Suprapubic skin (tissue), 4 donors: Measurements from ENCODE around the gene OR4E1. TPM values are rescaled to one million over a fixed set of nuclear protein-coding genes. Genes with fewer than 3 reads are reported as not detected.
A peak's percentile ranks its signal among the peaks of the same experiment; 100 is the strongest.
"Not testable (repeated sequence)": the region's sequence is repeated elsewhere in the genome, so short reads cannot be mapped to it uniquely, and the experiment has no call there.

ENCODE experiments used
- DNase-seq, 2 donors: peaks; one replicate each; pipeline ENCODE4 v3.0.0-alpha.2; 2019; ENCODE audit warnings: low spot score in 2 of 2
- H3K27ac ChIP-seq: fragments of 200-600 bp; sonication (generic); one replicate; pipeline ENCODE4 v1.5.1; 2019
- H3K27me3 ChIP-seq: fragments of 200-600 bp; sonication (generic); one replicate; pipeline ENCODE4 v1.5.1; 2019
- H3K36me3 ChIP-seq: fragments of 200-600 bp; sonication (generic); one replicate; pipeline ENCODE4 v1.5.1; 2019
- H3K4me1 ChIP-seq: fragments of 200-600 bp; sonication (generic); one replicate; pipeline ENCODE4 v1.5.1; 2019
- H3K4me3 ChIP-seq: fragments of 200-600 bp; sonication (generic); one replicate; pipeline ENCODE4 v1.5.1; 2019; ENCODE audit warnings: mild to moderate bottlenecking
- H3K9me3 ChIP-seq: fragments of 200-600 bp; sonication (generic); one replicate; pipeline ENCODE4 v1.5.1; 2019
- EP300 ChIP-seq: sonication (generic); formaldehyde crosslinking; IDR thresholded peaks from one replicate; pipeline ENCODE4 v1.6.1; 2017; ENCODE audit warnings: antibody characterized with exemption
- POLR2A ChIP-seq, 2 donors: fragments of 450-650 bp; IDR thresholded peaks; one replicate each; pipeline ENCODE4 v1.6.1; 2017; ENCODE audit warnings: antibody characterized with exemption in 2 of 2, mild to moderate bottlenecking in 2 of 2, moderate library complexity in 2 of 2
- POLR2AphosphoS5 ChIP-seq, 3 donors: sonication (generic); formaldehyde crosslinking; IDR thresholded peaks; one replicate each; pipeline ENCODE4 v1.6.1; 2017; ENCODE audit warnings: antibody characterized with exemption in 3 of 3
- WGBS: methylation state at CpG from one replicate; pipeline ENCODE4 v1.1.5; 2018; 5-methylcytosine and 5-hydroxymethylcytosine counted together
- total RNA-seq, 4 donors: library from RNA; depleted of rRNA; stranded (reverse); fragments of >200 nt; gene quantifications; one replicate each; pipeline ENCODE4 v1.1.0, GENCODE V29; 2016
- TF ChIP-seq, protein P1 (sequence below), 2 donors: fragments of 200-600 bp in 1 of 2; fragments of 450-650 bp in 1 of 2; sonication (generic) in 1 of 2; IDR thresholded peaks; one replicate each; pipeline ENCODE4 v1.5.1; 2016 to 2019; ENCODE audit warnings: antibody characterized with exemption in 2 of 2, mild to moderate bottlenecking in 1 of 2, moderate library complexity in 1 of 2

Gene OR4E1
- total RNA-seq, 4 donors from 2014 or later = not detected

DNA sequence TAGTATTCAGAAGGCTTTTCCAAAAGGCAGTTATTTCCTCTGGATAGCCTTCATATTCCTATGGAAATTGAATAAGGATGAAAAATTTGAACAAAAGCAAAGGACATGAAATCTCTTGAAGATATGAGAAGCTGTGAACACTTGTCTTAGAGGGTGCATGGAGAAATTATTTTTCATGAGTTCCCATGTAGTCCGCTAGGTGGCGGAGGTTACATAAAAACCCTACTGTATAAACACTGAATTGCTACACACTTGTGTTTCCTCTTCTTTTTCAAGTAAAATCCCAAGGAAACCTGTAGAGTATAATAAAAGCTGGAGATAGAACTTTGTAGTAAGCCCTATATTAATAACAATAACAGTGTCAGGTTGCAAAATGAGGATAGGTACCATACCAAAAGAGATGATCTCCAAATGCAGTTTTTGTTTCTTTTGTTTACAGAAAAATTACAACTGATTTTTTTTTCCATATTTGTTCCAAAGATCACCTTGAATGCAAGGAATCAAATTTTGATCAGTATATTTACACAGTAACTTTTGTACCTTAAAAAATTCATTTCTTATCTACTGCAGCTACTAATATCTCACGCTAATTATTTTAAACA, 37.8 kb upstream of the OR4E1 start:
- WGBS = 32% methylated on average over 3 of the region's 3 CpGs
- no peak for TF ChIP-seq POLR2A (IDR thresholded peaks at IDR 0.05)
- TF ChIP-seq, protein P1, sequence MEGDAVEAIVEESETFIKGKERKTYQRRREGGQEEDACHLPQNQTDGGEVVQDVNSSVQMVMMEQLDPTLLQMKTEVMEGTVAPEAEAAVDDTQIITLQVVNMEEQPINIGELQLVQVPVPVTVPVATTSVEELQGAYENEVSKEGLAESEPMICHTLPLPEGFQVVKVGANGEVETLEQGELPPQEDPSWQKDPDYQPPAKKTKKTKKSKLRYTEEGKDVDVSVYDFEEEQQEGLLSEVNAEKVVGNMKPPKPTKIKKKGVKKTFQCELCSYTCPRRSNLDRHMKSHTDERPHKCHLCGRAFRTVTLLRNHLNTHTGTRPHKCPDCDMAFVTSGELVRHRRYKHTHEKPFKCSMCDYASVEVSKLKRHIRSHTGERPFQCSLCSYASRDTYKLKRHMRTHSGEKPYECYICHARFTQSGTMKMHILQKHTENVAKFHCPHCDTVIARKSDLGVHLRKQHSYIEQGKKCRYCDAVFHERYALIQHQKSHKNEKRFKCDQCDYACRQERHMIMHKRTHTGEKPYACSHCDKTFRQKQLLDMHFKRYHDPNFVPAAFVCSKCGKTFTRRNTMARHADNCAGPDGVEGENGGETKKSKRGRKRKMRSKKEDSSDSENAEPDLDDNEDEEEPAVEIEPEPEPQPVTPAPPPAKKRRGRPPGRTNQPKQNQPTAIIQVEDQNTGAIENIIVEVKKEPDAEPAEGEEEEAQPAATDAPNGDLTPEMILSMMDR (IDR thresholded peaks at IDR 0.05) = peak; percentile 29 to 54
- H3K4me3 ChIP-seq = no peak overlapping the region
- no peaks in the 10 kb centered on the region for H3K9me3 ChIP-seq
- H3K27ac ChIP-seq = no peak overlapping the region
- H3K4me1 ChIP-seq = no peaks in the 10 kb centered on the region
- DNase-seq = no peak
- H3K36me3 ChIP-seq = no peaks in the 10 kb centered on the region
- H3K27me3 ChIP-seq = no peaks in the 10 kb centered on the region

DNA sequence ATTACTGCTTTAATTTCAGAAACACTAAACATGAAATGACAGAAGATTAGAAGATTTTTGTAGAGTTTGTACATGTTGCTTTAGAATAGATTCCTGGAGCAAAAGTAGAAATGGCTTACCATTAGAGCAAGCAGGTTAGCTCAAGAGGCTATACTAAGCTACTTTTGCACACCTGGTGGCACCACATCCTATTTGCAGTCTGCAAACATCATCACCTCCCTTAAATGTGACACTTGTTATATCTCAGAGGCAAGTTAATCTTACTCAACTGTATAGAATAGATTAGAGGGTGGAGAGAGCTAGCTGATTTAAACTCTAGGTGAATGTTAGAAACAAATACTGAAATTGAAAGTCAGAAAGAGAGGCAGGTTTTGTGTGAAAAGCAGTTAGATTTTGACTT, 30.7 kb upstream of the OR4E1 start:
- DNase-seq = no peak
- H3K9me3 ChIP-seq = no peaks in the 10 kb centered on the region
- no peak for TF ChIP-seq POLR2AphosphoS5 (IDR thresholded peaks at IDR 0.05)
- no peak for TF ChIP-seq EP300
- no peak for TF ChIP-seq POLR2A (IDR thresholded peaks at IDR 0.05)
- TF ChIP-seq, protein P1 (IDR thresholded peaks at IDR 0.05) = no peak
- H3K27me3 ChIP-seq = no peaks in the 10 kb centered on the region
- no peaks in the 10 kb centered on the region for H3K4me1 ChIP-seq
- H3K27ac ChIP-seq = no peak overlapping the region
- no peak overlapping the region for H3K4me3 ChIP-seq
- no peaks in the 10 kb centered on the region for H3K36me3 ChIP-seq

DNA sequence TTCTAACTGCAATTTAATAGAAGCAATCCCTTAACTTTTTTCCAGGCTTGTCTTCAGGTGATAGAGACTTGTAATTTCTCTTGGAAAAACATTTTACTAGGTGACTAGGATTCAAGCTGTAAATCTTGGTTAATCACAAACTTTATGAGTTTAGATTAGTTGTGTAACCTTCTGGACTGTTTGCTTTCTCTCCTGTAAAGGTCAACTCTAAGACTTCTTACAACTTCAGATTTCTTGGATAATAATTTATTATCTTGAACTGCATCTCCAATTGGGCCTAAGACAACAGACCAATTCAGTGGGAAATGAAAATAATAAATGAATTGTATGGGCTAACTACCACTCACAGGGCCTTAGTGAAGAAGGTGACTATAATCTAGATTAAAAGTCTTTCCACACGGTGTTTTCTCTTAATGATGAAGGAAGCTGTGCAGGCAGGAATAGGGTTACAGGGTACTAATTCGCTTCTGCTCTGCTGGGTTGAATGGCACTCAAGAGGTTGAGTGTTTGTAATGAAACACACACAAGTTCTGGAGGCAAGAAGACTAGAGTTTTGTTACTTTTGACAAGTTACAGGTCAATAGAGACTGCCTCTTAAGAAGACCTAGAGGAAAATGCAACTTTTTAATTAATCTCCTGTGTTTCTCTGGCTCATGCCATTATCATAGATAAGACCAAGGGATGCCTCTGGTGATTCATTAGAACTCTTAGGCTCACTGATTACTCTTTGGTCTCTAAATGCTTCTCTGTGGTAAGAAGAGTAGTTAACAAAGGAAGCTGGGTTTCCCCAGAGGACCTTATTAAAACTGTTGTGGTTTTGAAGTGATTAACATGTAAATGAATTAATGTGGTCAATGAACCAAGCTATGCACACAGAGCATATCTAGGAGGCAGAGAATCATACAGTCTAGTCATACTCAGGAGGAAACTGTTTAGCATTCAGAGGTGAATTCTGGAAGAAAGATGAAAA, 30.0 kb upstream of the OR4E1 start:
- Histone ChIP-seq H3K9me3 (no peaks in the 10 kb centered on the region), H3K4me3 (no peak overlapping the region), H3K27ac (no peak overlapping the region), H3K36me3 (no peaks in the 10 kb centered on the region), H3K27me3 (no peaks in the 10 kb centered on the region), H3K4me1 (no peaks in the 10 kb centered on the region)
- DNase-seq = no peak
- 80% methylated on average over 2 of the region's 2 CpGs for WGBS
- TF ChIP-seq POLR2AphosphoS5 (IDR thresholded peaks at IDR 0.05) (no peak), POLR2A (IDR thresholded peaks at IDR 0.05) (no peak), EP300 (no peak)
- TF ChIP-seq, protein P1 (IDR thresholded peaks at IDR 0.05) = no peak

DNA sequence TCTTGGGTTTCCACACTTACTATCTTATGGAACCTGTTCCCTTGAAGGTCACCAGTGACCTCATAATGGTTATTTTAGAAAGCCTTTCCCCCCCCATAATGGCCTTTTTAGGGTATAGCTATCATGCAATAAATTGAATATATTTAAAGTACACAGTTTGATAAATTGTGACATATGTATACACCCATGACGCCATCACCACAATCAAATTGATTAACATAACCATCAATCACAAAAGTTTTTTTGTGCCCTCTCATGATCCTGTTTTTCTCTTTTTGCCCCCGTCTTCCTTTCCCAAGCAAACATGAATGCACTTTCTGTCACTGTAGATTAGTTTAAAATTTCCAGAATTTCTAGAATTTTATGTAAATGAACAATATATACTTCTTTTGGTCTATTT, 28.7 kb upstream of the OR4E1 start:
- H3K36me3 ChIP-seq = no peaks in the 10 kb centered on the region
- H3K27me3 ChIP-seq = no peaks in the 10 kb centered on the region
- no peak for TF ChIP-seq POLR2A (IDR thresholded peaks at IDR 0.05)
- TF ChIP-seq EP300 = no peak
- TF ChIP-seq, protein P1 (IDR thresholded peaks at IDR 0.05) = no peak
- no peak for TF ChIP-seq POLR2AphosphoS5 (IDR thresholded peaks at IDR 0.05)
- DNase-seq = no peak
- H3K4me1 ChIP-seq = no peaks in the 10 kb centered on the region
- no peak overlapping the region for H3K27ac ChIP-seq
- no peak overlapping the region for H3K4me3 ChIP-seq
- H3K9me3 ChIP-seq = no peaks in the 10 kb centered on the region
- WGBS = 85% methylated on average over 2 of the region's 2 CpGs

DNA sequence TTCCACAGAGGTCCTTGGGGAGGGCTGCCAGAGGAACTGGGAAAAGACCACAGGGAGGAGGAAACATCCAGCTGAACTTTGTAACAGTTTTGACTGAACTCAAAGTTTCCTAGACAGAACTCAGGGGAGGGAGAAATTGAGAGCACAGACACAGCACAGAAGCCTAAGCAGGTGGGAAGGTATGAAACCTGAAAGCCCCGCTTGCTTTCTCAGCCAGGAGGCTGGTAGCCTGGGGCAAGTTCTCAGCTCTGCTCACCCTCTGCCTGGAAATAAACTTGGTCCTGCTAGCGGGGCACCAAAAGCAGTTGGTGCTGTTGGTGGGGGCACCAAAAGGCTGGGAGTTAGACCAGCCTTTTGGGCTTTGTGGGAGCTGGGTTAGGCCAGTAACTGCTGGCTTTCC, 25.9 kb upstream of the OR4E1 start:
- Histone ChIP-seq H3K9me3 (no peaks in the 10 kb centered on the region), H3K36me3 (no peaks in the 10 kb centered on the region), H3K4me1 (no peaks in the 10 kb centered on the region), H3K27me3 (no peaks in the 10 kb centered on the region), H3K27ac (no peak overlapping the region), H3K4me3 (no peak overlapping the region)
- no peak for DNase-seq
- WGBS = 71% methylated on average over 2 of the region's 2 CpGs
- TF ChIP-seq EP300 (no peak), POLR2AphosphoS5 (IDR thresholded peaks at IDR 0.05) (no peak), POLR2A (IDR thresholded peaks at IDR 0.05) (no peak)
- TF ChIP-seq, protein P1 (IDR thresholded peaks at IDR 0.05) = no peak

DNA sequence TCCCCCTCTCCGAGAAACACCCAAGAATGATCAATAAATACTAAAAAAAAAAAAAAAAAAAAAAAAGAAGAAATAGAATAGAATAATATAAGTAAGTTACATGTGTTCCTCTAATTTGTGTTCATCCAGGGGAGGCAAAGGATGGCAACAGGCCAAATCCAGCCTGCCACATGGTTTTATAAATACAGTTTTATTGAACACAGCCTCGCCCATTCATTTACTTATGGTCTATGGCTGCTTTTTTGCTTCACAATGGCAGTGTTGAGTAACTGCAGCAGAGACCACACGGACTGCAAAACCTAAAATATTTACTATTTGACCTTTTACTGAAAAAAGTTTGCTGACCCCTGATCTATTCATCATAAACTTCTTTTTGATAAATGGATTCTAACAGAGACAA, 24.9 kb upstream of the OR4E1 start:
- not testable (repeated sequence) for H3K27me3 ChIP-seq, DNase-seq, H3K27ac ChIP-seq, H3K9me3 ChIP-seq, H3K4me3 ChIP-seq, H3K4me1 ChIP-seq, H3K36me3 ChIP-seq
- 51% methylated on average over 2 of the region's 3 CpGs for WGBS

DNA sequence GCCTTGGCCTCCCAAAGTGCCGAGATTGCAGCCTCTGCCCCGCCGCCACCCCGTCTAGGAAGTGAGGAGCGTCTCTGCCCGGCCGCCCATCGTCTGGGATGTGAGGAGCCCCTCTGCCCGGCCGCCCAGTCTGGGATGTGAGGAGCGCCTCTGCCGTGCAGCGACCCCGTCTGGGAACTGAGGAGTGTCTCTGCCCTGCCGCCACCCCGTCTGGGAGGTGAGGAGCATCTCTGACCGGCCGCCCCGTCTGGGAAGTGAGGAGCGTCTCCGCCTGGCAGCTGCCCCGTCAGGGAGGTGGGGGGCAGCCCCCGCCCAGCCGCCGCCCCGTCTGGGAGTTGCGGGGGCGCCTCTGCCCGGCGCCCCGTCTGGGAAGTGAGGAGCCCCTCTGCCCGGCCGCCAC, 24.0 kb upstream of the OR4E1 start:
- 96% methylated on average over 17 of the region's 33 CpGs for WGBS
- not testable (repeated sequence) for H3K4me3 ChIP-seq, H3K36me3 ChIP-seq, H3K27ac ChIP-seq, H3K4me1 ChIP-seq, DNase-seq, H3K27me3 ChIP-seq, H3K9me3 ChIP-seq
